ENCODE results near the gene AOPEP.

The AOPEP gene

DNA sequence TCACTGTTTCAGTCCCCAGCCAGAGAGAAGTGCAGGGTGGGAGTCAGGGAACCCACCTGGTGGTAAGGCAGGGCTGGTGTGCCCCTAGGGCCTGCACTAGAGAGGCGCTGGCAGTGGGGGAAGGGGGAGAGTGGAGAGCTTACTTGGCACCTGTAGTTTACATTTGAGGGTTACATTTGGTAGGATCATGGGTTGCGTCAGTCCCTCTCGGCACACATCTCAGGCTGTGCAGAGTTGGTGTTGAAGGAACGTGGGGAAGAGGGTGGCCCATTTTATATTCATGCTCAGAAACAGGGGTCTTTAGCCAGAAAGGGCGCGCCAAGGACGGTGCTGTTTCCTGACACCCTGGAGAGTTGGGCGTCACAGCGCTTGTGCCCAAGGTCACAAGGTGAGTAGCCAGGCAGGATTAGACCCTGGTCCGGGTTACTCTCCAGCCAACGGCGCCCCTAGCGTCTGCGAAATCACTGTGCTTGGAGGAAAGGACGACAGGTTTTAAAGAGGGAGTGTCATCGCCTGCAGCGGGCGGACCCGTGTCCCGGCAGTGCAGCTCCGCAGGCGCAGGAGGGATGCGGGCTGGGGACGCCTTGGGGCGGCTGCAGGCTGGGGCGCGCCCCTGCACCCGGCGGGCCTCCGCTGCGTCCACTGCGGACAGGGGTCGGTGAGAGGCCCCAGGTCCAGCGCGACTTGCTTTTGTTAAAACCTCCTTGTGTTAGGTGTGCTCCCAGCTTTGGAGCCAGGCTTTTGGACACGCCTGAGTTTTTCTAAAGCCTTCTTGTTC, 318.4 kb downstream of the AOPEP start:
- FAIRE-seq: no peak
- DNase-seq (ENCODE audit: insufficient read length, low spot score): no peak

DNA sequence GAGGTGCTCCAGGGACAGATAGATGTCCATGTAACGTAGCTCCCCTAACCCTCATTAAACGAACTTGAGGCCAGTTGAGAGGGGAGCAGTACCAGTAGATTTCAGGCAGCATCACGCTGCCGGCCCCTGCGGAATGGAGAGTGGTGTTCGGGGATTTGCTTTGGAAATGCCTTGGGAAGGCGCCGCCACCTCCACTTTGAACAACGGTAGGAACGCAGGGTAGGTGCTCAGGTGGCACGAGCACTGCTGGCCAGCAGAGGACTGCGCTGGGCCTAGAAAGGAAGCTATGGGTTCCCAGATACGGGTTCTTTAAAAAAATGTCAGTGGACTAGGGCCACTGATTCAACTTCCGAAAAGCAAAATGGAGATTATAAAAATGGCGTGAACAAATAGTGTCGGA, 319.3 kb downstream of the AOPEP start:
- DNase-seq (ENCODE audit: insufficient read length, low spot score): no peak

DNA sequence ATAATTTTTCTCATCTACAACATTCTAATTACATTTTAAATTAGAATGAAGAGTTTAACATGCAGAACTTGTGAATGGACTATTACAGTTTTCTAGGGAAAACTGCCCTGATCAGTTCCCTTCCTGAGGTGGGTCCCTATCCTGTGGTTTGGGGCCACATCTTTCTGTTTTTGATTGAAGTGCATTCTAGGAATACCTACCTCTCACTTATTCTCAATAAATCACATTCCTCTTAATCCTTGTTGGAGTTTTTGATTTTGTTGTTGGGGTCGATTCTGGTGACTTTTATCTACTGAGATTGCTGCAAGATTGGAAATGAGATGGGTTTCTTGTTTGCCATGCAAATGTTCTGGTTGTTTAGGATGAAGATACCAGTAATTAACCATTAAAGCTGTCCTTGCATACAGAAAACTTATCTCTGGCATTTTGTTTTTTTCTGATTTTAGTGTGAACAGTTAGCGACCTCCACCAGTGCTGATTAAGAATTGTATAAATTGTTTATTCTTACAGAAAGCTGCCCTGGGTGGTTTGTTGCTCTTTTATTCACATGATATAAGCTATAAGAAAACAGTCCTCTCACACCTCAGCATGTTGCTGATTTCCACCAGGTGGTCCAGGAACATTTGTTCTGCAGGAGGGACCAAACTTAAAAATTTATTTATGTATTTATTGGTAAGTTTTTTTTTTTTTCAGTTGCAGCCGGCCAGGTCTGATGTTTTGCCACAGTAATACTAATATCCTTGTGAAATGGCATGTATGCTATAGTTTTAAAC, 321.1 kb downstream of the AOPEP start:
- FAIRE-seq: no peak
- no peak for DNase-seq (ENCODE audit: insufficient read length, low spot score)

More for the DNA sequence above, 319.3 kb downstream of the AOPEP start:
- no peak for FAIRE-seq

DNA sequence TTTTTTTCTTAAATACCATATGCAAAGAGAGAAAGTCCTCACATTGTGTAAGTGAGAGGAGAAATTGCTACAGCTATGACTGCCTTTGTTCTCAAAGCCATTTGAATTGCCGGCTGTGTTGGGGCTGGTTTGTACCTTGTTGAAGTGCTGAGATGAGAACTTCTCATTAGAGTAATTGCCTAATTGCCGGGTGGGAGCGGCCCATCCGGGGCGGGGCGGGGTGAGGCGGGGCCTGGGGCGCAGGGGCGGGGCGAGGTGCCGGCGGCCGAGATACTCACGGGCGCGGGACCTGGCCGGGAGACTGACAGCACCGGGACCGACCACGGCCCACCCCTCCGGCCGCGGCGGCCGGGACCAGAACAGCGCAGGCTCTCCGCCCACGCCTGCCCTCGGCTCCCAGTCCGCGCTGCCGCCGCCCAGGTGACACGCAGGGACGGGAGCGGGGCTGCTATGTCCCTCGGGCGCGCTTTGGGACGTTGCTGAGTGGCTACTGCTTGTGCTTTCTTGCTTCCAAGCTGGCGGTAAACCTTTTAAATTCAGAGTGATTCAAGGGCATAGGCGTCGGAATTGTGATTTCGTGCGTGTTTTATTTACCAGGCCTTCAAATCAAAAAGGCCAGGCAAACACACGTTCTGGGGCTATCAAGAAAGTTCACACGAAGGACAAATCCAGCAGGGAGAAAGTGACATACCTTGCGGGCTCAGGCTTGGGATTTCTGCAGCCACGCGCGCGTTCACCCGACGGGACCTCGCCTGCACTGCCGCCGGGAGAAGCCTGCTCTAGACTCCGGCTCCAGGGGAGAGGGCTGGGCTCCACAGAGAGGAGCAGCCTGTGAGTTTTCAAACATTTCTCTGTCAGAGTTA, 322.0 kb downstream of the AOPEP start:
- FAIRE-seq: peak; percentile 82
- peak; percentile 81 for DNase-seq (ENCODE audit: insufficient read length, low spot score)

DNA sequence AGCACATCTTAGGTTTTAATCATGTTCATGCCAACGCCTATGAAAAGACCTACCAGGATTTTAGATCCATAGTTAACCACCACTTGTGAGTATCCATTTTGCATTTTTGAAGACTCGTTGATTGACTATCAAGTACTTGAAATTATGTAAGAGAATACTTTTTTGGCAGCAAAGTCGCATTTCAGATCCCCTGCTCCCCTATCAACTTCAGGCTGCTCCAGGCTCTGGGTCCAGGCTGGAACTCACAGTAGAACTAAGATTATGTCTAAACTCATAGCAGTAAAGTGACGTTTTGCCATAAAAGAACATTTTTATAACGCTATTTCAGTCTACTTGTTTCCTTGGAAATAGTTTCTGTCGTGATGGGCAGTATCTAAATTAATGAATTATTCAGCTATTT, 323.3 kb downstream of the AOPEP start:
- FAIRE-seq (peak; percentile 51), DNase-seq (ENCODE audit: insufficient read length, low spot score) (no peak)

DNA sequence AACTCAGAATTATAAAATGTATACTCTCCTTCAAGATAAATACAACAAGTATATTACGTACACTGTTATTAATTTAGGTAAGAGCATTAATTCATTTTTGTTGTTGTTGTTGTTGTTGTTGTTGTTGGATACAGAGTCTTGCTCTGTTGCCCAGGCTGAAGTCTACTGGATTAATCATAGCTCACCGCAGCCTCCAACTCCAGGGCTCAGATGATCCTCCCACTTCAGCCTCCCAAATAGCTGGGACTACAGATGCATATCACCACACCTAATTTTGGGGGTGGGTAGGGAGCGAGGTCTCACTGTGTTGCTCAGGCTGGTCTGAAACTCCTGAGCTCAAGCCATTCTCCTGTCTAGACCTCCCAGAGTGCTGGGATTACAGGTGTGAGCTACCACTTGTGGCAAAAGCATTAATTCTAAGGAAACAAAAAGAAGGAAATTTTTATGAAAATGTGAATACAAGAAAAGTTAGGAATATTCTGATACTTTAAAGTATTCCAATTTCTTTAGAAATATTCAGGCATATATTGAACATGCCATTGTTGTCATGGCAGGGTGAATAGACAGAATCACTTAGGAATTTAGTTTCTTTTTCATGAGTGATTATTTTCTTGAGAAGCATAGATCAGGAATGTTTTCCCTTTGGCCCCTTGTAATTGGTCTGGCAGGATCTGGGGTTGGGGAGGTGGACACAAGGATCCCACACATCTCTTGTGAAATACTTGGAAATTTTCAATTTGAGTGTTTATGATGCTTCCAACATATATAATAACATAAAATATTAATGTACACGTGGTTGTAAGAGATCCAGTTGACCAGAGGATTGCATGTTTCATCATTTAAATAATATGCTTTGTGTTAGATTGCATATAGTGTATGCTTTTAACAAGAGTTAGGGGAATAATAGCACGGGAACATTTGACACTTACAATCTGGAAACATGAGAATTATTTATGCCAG, 327.4 kb downstream of the AOPEP start:
- FAIRE-seq: no peak

DNA sequence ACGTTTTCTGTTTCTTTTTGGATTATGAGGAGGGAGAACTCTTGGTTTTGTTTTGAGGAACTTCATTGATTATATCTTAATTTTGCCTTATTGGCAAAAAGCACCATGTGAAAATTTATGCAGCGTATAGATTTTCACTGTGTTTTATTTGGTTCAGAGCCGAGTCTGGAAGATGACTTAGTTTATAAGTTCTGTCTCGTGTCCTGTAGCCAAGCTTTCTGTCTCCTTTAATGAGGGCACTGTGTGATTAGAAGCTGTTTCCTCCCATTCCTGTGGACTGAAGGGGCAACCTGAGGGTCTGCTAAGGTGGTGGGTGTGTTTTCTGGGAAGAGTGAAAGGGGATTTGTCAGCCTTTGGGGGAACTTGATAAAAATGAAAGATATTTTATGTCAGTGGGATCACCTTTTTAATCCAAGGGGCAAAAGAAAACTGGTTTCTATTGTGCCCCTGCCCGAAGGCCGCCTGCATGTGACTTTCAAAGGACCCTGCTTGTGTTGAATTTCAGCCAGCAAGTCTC, 328.9 kb downstream of the AOPEP start:
- FAIRE-seq (no peak), DNase-seq (ENCODE audit: insufficient read length, low spot score) (no peak)

More for the DNA sequence above, 327.4 kb downstream of the AOPEP start:
- no peak for DNase-seq (ENCODE audit: insufficient read length, low spot score)

DNA sequence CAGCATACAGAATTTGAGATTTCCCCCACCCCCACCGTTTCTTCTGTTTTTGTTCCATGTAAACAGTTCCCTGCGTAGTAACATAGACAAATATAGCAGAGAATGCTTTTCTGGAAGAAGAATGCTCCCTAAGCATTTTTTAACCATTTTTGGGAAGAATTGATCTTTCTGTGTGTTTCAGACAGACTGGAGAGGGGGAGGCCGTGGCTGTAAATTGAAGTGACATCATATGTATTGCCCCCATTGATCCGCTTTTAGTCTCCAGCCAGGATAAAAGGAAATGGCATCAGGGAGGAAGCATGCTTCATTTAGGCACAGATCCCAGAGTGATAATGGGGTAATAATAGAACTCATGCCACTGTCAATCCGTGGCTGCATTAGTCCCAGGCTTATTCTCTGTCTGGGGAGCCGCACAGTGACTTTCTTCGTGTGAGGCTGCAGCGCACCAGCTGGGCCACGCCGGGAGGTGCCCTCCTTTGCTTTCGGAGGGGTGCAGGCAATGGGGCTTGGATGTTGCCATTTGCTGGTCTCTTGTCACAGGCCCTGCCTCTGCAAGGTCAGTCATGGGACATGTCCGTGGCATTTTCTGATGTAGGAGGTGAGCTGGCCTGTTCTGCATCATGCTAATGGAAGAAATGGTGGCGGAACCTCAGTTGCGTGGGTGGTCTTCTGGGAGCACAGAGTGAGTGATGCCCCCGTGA, 329.5 kb downstream of the AOPEP start:
- DNase-seq (ENCODE audit: insufficient read length, low spot score): no peak
- FAIRE-seq: no peak

DNA sequence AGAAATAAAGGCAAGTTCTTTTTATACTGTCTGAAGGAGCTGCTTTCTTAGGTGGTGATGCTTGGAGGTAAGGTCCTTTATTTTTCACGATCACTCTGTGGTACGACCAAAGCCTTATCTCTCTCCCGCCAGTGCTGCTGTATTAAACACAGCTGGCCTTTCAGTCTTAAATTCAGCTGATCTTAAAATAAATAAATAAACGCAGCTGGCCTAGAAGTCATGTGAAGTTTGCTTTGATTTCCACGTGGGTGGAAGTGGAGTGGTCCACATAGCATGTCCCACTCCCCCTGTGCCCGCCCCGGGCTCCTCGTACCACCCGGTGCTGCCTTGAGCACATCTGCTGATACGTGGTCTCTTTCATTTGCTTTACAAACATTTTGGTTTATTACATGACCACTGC, 330.6 kb downstream of the AOPEP start:
- FAIRE-seq (no peak), DNase-seq (ENCODE audit: insufficient read length, low spot score) (no peak)

DNA sequence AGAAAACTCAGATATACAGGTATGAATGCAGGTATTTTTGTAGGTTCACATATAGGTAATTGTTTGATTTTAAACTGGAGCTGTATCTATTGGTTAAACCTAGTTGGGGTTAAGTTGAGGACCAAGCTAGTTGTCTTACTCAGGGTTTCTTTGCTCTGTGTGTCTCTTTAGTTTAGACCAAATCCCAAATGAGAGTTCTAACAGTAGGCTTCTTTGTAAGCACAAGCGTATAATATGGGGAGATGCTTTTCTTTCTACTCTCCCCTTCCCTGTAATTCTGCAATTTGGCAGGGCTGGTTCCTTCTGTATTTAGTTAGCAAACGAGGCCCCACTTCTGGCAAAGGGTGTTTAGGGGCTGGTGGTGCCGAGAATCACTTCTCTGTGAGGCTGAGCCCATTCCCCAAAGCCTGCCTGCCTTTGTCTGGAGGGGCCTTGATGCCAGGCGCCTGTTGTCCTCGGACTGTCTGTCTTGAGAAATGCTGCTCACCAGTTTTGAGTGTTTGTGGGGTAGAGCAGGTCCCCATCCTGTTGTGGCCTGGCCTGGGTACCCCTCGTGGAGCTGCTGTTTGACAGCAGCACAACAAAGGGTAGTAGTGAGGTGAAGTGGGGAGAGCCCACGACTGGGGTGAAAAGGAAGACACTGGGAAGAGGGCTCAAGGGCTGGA, 331.8 kb downstream of the AOPEP start:
- no peak for FAIRE-seq
- DNase-seq (ENCODE audit: insufficient read length, low spot score): no peak

DNA sequence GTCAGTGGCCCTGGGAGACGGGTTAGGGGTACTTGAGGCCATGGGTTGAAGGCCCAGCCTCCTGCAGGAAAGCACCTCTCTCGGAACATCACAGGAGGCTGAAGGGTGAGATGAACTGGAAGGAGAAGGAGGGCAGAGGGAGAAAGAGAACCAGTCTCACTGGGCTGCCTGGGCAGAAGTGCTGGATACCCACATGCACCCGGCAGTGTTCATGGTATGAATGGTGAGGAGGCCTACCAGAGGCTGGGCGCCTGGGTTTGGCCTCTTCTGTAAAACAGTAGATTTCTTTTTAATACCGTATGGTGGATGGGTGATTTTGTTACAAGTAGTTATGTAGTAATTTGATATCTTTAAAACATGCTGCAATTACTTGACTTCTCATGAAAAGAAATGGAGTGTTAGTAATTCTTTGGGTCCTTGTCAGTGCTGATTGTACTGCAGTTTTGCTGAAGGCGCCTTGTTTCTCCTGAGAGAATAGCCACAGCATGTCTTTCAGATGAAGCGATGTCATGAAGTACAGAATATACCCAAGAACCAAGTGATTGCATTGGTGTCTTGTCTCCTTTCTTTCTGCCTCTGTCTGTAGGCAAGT, 332.4 kb downstream of the AOPEP start:
- no peak for DNase-seq (ENCODE audit: insufficient read length, low spot score)
- FAIRE-seq: no peak

DNA sequence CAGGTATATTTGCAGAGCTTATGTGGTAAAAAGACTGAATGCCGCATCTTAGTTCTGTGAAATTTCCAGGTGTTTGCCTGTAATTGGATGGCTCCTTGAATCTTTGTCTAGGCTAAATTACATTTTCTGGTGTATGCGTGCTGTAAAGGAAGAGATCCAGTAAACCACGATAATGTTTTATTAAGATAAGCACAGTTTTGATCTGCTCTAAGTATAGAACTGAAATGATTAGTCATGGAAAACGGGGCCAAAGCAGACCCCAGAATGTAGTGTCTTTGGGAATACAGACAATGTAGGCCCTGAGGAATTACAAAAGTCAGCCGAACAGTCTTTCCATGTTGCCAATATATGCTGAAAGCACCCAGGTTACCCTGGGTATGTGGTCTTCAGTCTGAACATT, 333.7 kb downstream of the AOPEP start:
- no peak for DNase-seq (ENCODE audit: insufficient read length, low spot score)
- FAIRE-seq: no peak

DNA sequence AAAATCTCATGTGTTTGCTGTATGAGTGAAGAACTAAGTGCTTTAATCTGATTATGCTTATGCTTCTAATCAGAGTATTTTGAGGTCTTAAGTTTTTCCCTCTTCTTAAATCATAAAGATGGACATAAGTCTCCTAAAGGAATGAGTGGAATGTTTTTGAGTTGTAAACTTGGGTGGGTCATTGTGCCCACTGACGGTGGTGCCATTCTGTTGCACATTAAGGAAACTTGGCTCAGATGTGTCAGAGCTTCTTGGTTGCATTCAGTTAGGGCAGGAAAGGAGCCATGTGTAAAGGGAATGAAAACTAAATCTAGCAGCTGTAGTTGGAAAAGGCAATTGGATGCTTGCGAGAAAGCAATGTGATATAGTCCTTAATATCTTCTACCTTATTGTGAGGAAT, 334.4 kb downstream of the AOPEP start:
- FAIRE-seq (no peak), DNase-seq (ENCODE audit: insufficient read length, low spot score) (no peak)

DNA sequence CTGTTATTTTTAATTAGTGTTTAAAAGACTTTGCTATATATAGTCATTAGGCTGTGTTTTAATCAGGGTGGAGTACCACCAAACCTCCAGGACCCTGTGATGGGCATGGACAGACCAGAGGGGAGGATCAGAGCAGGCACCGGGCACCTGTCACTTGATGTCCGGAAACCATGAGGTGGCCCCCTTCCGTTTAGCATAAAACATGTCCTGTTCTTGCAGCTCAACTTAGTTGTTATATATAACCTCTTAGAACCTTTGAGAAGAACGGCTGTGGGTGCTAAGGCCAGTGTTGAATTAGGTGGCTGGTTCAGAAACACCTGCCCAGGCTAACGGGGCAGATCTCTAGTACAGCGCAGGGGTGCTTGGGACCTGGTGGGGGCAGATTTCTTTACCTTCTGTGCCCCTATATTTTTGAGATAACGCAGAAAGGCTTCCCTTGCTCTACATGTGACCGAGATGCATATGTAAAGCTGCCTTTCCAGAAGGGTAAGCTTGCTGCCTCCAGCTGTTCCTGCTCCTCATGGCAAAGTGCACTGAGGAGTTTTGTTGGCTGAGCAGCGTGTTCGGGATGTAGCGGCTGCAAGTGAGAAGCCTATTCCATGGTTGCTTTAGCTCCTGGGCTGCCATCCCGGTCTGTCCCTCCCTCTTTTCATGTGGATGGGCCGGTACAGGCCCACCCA, 335.6 kb downstream of the AOPEP start:
- DNase-seq (ENCODE audit: insufficient read length, low spot score) (no peak), FAIRE-seq (no peak)

DNA sequence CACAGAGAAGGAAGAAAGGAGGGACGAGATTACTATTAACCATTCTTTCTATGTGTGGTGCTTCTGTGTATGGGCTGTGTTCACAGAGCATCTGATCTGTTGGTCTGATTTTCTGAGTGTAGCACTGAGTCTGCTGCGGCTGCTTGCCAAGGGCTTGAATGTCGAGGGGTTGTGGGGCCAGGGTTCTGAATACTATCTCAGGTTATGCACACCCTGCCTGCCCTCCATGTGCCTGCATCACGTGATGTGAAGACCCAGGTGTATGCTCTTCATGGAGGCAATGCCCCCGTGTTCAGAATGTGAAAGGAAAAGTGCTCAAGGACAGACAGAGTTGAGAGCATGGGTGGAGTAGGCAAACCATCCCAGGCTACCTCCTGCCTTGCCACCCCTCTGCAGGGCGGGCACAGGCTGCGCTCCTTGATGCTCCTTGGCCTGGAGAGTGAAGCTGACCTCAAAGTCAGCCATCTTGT, 336.1 kb downstream of the AOPEP start:
- DNase-seq (ENCODE audit: insufficient read length, low spot score) (no peak), FAIRE-seq (no peak)

DNA sequence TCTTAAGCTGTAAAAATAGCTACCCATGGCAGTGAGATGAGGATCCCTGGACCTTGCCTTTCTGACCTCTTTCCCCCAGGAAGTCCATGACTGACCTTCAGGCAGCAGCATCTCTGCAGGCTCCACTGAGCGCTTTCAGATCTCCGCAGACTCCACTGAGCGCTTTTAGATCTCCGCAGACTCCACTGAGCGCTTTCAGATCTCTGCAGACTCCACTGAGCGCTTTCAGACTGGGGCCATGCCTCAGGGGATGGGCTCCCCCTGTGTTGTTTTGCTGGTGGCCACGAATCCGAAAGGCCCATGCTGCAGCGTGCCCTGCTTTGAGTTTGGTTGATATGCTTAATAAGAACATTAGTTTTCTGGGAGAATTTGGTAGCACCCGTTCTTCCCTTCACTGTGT, 336.8 kb downstream of the AOPEP start:
- no peak for DNase-seq (ENCODE audit: insufficient read length, low spot score)
- no peak for FAIRE-seq

DNA sequence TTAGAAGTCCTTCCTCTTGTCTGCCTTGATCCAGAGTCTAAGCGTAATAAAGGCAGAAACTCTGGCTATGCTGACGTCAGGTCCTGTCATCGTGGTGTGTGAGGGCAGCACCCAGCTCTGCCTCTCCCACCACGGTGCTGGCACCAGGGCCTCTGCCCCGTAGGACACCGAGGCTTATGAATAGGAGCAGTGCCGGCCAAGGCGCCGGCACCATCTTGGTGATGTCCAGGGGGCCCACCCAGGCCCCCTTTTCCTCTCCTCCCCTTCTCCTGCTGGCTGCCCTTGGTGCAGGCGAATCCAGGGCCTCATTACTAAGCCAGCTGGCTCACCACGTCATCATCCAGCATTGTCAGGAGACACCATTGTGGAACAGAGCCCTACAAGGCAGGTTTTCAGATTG, 338.7 kb downstream of the AOPEP start:
- FAIRE-seq: no peak

DNA sequence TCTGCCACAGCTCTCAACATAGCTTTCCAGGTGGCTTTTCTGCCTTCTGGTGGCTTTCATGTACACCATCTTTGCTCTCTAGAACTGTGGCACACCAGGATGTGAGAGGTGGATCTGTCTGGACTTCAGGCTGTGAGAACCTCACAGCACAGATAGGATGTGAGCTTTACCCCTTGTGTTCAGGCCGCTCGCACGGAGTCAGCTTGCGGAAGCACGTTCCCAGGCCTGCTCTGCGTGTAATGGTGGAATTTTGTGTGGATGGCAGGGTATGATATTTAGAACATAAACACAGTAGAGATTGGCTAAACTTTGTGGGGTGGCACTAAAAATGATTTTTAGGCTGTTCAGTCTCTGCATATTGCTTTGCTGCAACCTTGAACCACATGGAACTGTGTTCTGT, 340.6 kb downstream of the AOPEP start:
- no peak for DNase-seq (ENCODE audit: insufficient read length, low spot score)
- no peak for FAIRE-seq

More for the DNA sequence above, 338.7 kb downstream of the AOPEP start:
- DNase-seq (ENCODE audit: insufficient read length, low spot score): no peak
